Central memory CD8-positive, alpha-beta T cell (primary cell): Measurements from ENCODE around the gene CDC42BPB.

Experiments
- ATAC-seq: fragments of 150-1000 bp; cut with Tn5 transposase; replicated peaks from 2 replicates; pipeline ENCODE4 v1.10.0; 2022; ENCODE audit warnings: mild to moderate bottlenecking, moderate FRiP score, moderate number of reproducible peaks; ENCODE audit not compliant: poor library complexity, severe bottlenecking; ENCODE audit errors: extremely low read depth
- DNase-seq, 2 donors: peaks; one replicate each; pipeline ENCODE4 v3.0.0; 2021; ENCODE audit warnings: low spot score in 2 of 2
- H3K27ac Mint-ChIP-seq: one replicate; pipeline ENCODE4 v1.8.0; 2022; ENCODE audit warnings: low read depth, mild to moderate bottlenecking, moderate library complexity, mixed read lengths
- H3K27me3 Mint-ChIP-seq: one replicate; pipeline ENCODE4 v1.8.0; 2022; ENCODE audit warnings: mixed read lengths
- H3K36me3 Mint-ChIP-seq: one replicate; pipeline ENCODE4 v1.8.0; 2022; ENCODE audit warnings: mild to moderate bottlenecking, moderate library complexity, mixed read lengths; ENCODE audit not compliant: insufficient read depth
- H3K4me1 Mint-ChIP-seq: one replicate; pipeline ENCODE4 v1.8.0; 2022; ENCODE audit warnings: mixed read lengths
- H3K4me3 Mint-ChIP-seq: one replicate; pipeline ENCODE4 v1.8.0; 2022; ENCODE audit warnings: mild to moderate bottlenecking, moderate library complexity, mixed read lengths
- H3K9me3 Mint-ChIP-seq: one replicate; pipeline ENCODE4 v1.8.0; 2022; ENCODE audit warnings: mixed read lengths

The CDC42BPB gene

DNA sequence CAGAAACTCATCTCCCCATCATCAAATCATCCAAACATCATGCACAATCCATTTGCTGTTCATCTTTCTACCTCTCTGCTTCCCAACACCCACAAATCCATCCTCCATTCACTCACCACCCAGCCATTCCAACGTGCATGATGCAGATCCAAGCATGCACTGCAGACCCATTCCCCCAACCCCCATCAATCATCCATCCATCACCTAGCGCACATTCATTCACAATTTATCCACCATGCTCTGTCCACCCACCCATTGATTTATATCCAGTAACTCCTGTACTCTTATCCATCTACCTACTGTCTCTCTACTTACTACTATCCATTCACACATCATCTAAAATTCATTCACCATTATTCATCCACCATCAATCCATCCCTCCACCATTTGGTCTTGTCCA lies 138.9 kb downstream of the CDC42BPB start:
- Mint-ChIP-seq H3K4me3 (no peak overlapping the region), H3K27ac (no peak overlapping the region), H3K36me3 (peaks cover 2% of the 10 kb centered on the region), H3K27me3 (no peaks in the 10 kb centered on the region), H3K4me1 (no peaks in the 10 kb centered on the region), H3K9me3 (no peaks in the 10 kb centered on the region)
- ATAC-seq, result no peak
- DNase-seq, result no peak

DNA sequence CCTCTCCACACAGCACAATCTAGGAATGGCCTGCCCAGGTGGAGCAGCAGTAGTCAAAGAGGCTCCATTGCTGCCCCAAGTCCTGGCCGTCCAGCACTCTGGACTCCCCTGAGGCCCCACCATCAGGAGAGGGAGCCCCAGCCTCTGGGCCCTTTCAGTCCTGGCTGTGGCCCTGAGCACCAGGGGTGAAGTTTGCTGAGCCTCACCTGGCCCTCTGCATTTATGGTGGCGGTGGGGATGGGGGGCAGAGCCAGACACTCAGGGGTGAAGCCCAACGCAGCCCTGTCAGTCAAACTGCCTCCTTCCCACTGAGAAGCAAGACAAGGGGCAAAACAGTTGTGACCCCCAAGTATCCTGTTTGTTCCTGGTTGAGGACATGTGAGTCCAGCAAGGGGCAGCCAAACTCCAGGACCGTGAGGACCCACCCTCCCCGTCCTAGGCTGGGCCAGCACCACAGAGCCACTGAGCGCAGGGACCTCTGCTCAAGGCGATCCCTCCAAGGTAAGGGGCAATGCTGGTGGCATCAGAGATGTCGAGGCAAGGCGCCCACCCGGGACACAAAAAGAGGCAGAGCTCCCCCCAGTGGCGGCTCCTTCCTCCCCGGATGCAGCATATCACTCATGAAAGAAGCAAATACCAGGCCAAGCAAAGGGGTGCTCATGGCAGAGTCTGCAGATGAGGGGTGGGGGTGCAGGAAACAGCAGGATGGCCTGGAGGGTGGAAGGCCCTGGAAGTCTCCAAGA lies 139.7 kb downstream of the CDC42BPB start:
- no peaks in the 10 kb centered on the region for H3K9me3 Mint-ChIP-seq
- H3K36me3 Mint-ChIP-seq, result peaks cover 2% of the 10 kb centered on the region
- DNase-seq, result peak; percentile 41 to 44
- H3K4me3 Mint-ChIP-seq, result no peak overlapping the region
- ATAC-seq, result peak; percentile 73
- no peaks in the 10 kb centered on the region for H3K4me1 Mint-ChIP-seq
- H3K27ac Mint-ChIP-seq, result no peak overlapping the region
- H3K27me3 Mint-ChIP-seq, result no peaks in the 10 kb centered on the region

DNA sequence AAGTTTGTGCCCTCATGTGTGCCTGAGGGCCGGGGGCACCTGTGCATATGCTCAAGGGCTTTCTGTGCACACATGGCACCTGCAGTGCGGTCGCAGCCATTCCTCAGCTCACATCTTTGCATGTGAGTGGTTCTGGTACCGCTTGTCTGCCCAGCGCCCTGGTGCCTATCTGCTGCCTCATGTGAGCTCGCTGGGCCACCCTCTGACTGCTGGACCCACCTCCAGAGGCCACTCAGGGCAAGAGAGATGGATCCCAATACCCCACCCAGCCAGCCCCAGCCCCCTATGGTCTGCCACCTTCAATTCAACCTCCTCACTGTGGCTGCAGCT lies 140.3 kb downstream of the CDC42BPB start:
- H3K36me3 Mint-ChIP-seq, result peaks cover 2% of the 10 kb centered on the region
- no peaks in the 10 kb centered on the region for H3K9me3 Mint-ChIP-seq
- H3K4me3 Mint-ChIP-seq, result no peak overlapping the region
- ATAC-seq (no peak), DNase-seq (no peak)
- H3K27me3 Mint-ChIP-seq, result no peaks in the 10 kb centered on the region
- no peaks in the 10 kb centered on the region for H3K4me1 Mint-ChIP-seq
- H3K27ac Mint-ChIP-seq, result no peak overlapping the region

DNA sequence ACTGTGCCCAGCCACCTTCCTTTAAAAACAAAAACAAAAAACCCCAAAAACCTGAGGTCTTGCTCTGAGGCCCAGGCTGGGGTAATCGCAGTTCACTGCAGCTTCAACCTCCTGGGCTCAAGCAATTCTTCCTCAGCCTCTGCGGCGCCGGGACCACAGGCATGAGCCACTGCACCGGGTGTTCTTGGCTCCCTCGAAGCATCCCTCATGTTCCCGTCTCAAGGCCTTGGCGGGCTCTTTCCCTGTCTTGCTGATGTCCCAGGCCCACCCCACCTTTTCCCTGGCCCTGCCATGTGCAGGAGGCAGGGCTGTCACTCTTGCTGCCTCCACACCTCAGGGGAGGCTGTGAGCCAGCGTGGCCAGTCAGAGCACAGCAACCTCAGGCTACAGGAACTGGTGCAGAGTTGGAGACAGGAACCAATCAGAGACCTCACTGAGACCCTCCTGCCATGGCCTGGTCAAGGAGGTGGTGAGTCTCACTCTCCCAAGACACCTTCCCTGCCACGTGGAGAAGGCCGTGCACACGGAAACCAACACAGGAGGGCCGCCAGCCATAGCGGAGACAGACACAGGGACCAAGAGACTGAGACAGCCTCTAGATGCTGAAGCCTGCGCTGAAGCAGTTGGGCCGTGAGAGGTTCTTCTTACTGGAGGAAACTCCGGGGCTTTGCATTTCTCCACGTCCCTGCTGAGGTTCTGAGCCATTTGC lies 140.8 kb downstream of the CDC42BPB start:
- no peaks in the 10 kb centered on the region for H3K4me1 Mint-ChIP-seq
- peaks cover 2% of the 10 kb centered on the region for H3K36me3 Mint-ChIP-seq
- no peak for DNase-seq
- H3K27ac Mint-ChIP-seq, result no peak overlapping the region
- H3K9me3 Mint-ChIP-seq, result no peaks in the 10 kb centered on the region
- ATAC-seq, result no peak
- no peak overlapping the region for H3K4me3 Mint-ChIP-seq
- no peaks in the 10 kb centered on the region for H3K27me3 Mint-ChIP-seq

DNA sequence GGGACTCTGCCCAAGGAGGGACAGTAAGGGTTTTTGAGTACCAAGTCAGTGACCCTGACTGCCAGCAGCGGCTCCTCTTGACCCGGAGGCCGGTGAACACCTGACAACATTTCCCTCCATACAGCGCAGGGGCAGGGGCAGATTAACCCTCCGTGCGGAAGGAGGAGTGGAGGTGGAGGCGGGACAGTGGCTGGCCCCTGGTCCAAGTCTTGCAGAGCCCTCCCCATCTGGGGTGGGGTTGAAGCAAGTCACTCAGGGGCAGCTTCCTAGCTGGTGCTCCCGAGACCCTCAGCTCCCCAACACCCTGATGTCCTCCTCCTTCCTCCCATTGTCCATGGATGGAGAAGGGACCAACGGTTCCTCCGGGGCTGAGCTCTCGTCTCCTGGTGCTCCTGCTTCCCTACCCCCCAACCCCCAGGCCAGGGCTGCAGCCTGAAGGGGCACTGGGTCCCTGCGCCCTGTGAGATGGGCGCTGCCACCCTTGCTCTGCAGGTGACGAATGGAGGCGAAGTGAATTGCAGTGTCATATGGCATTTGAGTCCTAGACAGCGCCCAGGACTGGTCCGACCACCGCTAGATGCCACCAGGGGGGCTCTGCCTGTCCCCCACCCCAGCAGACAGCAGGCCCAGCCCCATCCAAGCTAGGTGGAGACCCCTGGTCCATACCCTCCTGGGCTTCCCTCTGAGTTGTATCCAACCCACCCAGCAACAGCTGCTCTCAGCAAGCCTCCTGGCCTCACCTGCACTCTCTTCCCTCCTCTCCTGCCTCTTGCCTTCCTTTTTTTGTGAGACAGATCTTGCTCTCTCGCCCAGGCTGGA lies 141.8 kb downstream of the CDC42BPB start:
- no peak overlapping the region for H3K4me3 Mint-ChIP-seq
- ATAC-seq, result no peak
- DNase-seq, result no peak
- H3K27ac Mint-ChIP-seq, result no peak overlapping the region
- H3K4me1 Mint-ChIP-seq, result no peaks in the 10 kb centered on the region
- no peaks in the 10 kb centered on the region for H3K9me3 Mint-ChIP-seq
- H3K27me3 Mint-ChIP-seq, result no peaks in the 10 kb centered on the region
- peaks cover 4% of the 10 kb centered on the region for H3K36me3 Mint-ChIP-seq

DNA sequence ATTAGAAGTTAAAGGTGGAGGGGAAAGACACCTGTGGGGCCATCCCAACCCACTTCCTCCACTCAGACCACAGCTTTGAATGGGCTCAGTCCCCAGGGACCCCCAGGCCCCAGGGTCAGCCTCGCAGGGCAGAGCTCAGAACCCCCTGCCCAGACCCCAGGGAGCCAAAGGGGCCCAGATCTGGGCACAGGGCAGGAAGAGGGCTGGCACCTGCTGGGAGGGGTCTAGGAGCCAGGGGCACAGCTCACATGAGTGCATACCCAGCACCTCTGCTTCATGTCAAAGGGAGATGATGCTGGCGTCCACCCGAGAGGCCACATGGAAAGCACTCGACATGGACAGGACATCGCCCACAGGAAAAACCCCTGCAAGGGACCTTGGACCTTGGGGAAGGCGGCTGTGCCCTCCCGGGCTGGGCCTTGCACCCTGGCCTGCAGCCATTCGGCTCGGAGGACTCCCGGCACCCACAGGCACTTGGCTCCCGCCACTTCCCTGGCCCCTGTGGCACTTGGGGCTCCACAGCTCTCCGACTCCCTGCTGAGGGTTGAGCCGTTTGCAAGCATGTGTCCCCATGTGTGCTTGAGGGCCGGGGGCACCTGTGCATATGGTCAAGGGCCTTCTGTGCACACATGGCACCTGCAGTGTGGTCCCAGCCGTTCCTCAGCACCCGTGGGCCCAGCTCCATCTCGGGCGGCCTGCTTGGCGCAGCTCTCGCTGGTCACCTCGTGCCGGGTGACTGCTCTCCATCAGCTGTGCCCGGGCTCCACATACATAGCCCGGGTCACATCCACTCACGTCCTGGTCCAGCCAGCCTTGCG lies 142.7 kb downstream of the CDC42BPB start:
- ATAC-seq, result no peak
- Mint-ChIP-seq H3K27ac (no peak overlapping the region), H3K9me3 (no peaks in the 10 kb centered on the region), H3K4me3 (no peak overlapping the region), H3K36me3 (peaks cover 4% of the 10 kb centered on the region), H3K27me3 (no peaks in the 10 kb centered on the region), H3K4me1 (no peaks in the 10 kb centered on the region)
- DNase-seq, result no peak

DNA sequence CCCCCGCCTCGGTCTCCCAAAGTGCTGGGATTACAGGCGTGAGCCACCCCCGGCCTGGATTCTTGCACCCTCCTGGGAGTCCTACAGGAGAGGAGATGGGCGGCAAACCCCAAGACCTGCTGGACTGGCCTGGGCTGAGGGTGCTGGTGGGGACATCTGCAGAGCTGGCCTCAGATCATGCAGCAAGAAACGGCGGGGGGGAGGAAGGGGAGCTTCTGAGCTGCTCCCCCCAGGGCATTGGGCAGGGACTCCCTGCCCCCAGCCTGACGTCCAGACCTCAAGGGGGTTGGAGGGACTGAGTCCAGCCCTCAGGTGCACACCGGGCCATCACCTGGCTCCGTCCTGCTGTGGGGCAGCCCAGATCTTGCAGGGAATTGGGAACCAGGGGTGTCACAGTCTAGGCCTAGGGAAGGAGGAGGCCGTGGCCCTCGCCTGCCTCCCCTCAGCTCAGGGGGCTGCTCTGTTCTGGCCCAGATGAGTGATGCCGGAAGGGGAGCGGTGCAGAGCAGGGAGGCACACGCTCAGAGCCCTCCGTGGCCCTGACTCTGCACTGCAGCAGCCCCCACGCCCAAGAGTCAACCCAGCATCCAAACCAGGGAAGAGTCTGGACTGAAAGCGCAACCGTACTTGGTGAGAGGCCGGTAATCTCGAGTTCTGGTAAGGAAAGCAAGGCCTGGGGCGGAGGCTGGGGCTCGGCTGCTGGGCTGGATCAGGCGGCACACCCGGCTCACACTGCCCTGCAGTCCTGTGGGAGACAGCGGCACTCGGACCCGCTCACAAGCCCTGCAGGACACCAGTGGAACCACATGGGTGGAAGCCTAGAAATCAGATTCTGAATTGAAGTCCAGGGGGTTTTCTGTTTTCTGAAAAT lies 143.8 kb downstream of the CDC42BPB start:
- Mint-ChIP-seq H3K4me1 (no peaks in the 10 kb centered on the region), H3K27me3 (no peaks in the 10 kb centered on the region), H3K36me3 (peaks cover 7% of the 10 kb centered on the region), H3K27ac (no peak overlapping the region), H3K9me3 (no peaks in the 10 kb centered on the region), H3K4me3 (no peak overlapping the region)
- no peak for ATAC-seq
- DNase-seq, result no peak

DNA sequence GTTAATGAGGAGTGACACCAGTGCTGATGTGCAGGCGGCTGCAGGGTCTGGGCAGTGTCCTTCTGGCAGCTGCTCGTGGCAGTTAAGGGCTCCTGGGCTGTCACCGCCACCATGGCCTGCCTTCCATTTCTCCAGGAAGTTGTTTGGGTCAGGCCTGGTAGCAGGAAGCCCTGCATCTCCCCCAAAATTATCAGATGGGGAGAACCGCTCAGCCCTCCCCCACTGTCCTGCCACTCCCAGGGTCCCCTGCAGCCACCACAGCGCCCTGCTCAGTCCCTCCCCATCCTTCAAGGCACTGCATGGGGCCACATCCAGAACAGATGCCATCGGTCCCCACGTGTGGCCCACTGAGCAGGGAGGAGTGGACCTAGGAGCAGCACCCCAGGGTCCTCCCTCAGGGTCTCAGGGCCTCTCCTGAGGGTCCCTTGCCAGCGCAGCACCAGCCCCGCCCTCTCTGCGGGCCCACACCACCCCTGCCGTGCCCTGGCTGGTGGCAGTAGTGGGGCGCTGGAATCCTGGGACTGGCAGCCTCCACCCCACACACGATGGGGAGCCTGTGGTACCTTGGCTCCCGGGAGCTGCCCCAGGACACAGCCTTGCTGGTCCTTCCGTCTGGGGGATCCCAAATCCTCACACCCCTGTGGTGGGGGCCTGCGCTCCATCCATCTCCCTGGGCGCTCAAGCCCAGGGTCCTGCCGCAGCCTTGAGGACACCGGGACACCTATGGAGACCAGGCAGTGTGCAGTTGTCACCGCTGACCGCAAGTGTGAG lies 145.2 kb downstream of the CDC42BPB start:
- Mint-ChIP-seq H3K9me3 (no peaks in the 10 kb centered on the region), H3K4me1 (no peaks in the 10 kb centered on the region), H3K27me3 (no peaks in the 10 kb centered on the region), H3K27ac (no peak overlapping the region), H3K4me3 (no peak overlapping the region), H3K36me3 (peaks cover 13% of the 10 kb centered on the region)
- DNase-seq, result no peak
- ATAC-seq, result no peak

DNA sequence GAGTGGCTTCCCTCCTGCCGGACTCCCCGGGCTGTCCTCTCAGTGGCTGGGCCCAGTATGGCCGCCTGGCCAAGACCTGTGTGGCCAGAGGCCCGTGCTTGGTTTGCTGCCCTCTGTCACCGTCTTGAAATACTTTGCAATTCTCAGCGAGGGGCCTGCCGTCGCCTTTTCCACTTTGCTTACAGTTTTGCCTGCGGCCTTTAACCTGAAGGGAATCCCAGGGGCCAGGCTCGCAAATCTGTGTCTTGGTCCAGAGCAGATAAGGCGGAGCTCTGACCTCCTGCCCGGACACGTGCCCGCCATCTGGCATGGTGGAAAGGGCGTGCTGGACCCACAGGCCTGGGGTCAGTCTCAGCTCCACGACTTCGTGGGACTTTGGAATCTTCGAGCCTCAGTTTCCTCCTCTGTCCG lies 145.8 kb downstream of the CDC42BPB start:
- Mint-ChIP-seq H3K27ac (no peak overlapping the region), H3K9me3 (no peaks in the 10 kb centered on the region), H3K36me3 (peaks cover 17% of the 10 kb centered on the region), H3K27me3 (no peaks in the 10 kb centered on the region), H3K4me1 (no peaks in the 10 kb centered on the region), H3K4me3 (no peak overlapping the region)
- ATAC-seq, result no peak
- no peak for DNase-seq

DNA sequence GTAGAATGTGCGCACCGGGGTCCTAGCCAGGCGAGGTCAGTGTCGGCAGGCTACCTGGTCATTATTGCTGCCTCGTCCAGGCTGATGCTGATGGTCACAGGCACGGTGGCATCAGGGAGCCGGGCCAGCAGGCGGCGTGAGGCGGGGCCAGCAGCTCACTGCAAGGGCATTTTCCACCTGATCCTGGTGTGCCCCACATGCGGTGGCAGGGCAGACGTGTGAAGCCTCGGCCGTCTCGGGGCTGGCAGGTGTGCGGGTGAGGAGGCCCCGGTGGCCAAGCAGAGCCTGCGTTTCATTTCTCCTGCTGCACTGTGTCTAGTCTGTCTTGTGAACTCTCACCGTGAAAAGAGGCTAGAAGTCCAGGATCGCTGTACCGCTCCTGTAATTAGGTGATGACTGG lies 146.9 kb downstream of the CDC42BPB start:
- H3K4me3 Mint-ChIP-seq, result no peak overlapping the region
- H3K27ac Mint-ChIP-seq, result no peak overlapping the region
- DNase-seq, result no peak

DNA sequence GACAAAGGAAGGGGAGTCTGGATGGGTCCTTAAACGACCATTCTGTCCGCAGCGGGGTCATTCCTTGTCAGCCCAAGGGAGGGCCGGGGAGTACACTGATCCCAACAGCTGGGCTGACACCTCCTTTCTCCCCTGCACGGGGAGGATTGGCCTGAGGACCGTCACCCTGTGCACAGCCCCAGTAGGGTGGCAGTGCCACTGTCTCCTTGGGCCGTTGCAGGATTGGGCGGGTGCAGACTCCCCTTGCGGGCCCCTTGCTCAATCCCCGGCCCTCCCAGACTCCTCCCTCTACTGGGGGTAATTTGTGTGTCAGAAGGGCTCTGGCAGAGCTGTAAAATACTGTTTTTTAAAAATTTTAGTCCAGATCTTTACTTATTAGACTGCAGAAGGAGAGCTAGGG lies 147.4 kb downstream of the CDC42BPB start:
- ATAC-seq, result no peak
- no peak overlapping the region for H3K27ac Mint-ChIP-seq
- no peaks in the 10 kb centered on the region for H3K4me1 Mint-ChIP-seq
- H3K27me3 Mint-ChIP-seq, result no peaks in the 10 kb centered on the region
- DNase-seq, result no peak
- H3K36me3 Mint-ChIP-seq, result peaks cover 25% of the 10 kb centered on the region
- H3K9me3 Mint-ChIP-seq, result no peaks in the 10 kb centered on the region
- no peak overlapping the region for H3K4me3 Mint-ChIP-seq

More for the DNA sequence above, 146.9 kb downstream of the CDC42BPB start:
- no peak for ATAC-seq
- H3K36me3 Mint-ChIP-seq, result peaks cover 22% of the 10 kb centered on the region
- H3K4me1 Mint-ChIP-seq, result no peaks in the 10 kb centered on the region
- no peaks in the 10 kb centered on the region for H3K27me3 Mint-ChIP-seq
- H3K9me3 Mint-ChIP-seq, result no peaks in the 10 kb centered on the region
